ENCODE results near the gene GALM. TPM values are rescaled to one million over a fixed set of nuclear protein-coding genes. Genes with fewer than 3 reads are reported as not detected.
"Not testable (repeated sequence)": the region's sequence is repeated elsewhere in the genome, so short reads cannot be mapped to it uniquely, and the experiment has no call there.

GALM gene
- total RNA-seq, 1 experiment from 2014 or later: 33.9 TPM

- no peak for DNase-seq (ENCODE audit: low read depth)
These were observed 73.6 kb downstream of the GALM start for GRCh38 chr2:38739524-38739923.

GRCh38 chr2:38740851-38741731, 75.2 kb downstream of the GALM start:
- peak; percentile 54 for DNase-seq (ENCODE audit: low read depth)

DNA sequence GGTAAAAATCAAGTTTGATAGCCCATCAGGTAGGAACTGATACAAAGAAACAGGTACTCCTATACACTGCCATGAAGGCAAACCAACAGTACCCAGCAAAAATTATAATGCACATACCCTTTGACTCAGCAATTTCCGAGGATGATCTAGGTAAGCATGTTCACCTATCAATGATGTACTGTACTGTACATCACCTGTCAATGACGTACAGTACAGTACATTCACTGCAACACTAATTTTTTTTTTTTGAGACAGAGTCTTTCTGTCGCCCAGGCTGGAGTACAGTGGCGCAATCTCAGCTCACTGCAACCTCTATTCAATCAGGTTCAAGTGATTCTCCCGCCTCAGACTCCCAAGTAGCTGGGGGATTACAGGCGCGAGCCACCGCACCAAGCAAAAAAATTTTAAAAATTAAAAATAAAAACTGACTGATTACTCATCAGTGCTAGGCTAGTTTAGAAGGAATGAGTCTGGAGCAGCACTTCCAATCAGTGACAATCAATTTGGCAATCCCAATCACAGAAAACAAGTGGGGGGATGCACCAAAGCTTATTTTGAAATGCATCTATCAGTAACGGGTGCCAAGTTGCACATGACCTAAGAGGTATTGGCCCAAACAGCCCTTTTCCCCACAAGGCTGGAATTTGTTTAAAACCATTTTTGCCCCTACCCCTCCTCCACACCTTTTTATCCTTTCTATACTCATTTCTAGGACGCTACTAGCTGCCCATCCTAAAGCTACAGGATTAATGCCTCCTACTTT, 77.1 kb downstream of the GALM start:
- no peak for DNase-seq (ENCODE audit: low read depth)

GRCh38 chr2:38743672-38744398, 77.9 kb downstream of the GALM start:
- DNase-seq (ENCODE audit: low read depth): no peak

GRCh38 chr2:38744399-38744780, 78.5 kb downstream of the GALM start:
- no peak for DNase-seq (ENCODE audit: low read depth)

- no peak for DNase-seq (ENCODE audit: low read depth)
These were observed 79.4 kb downstream of the GALM start for GRCh38 chr2:38745267-38745666.

- DNase-seq (ENCODE audit: low read depth): no peak
These were observed 81.1 kb downstream of the GALM start for GRCh38 chr2:38747007-38747424.

- DNase-seq (ENCODE audit: low read depth): no peak
These were observed 81.9 kb downstream of the GALM start for GRCh38 chr2:38747819-38748218.

DNA sequence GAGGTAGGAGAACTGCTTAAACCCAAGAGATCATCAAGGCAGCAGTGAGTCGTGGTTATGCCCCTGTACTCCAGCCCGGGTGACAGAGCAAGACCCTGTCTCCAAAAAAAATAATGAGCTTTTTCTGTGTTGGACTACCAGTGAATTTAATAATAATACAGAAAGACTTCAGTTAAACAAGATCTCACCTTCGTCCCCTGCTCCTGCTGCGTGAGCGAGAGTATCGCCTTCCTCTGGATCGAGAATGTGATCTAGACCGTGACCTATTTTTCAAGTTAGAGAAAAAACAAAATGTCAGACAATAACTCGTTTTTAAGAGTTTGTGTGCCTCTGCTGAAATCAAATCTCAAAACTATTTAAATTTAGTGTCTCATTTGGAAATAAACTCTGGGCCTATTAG, 82.5 kb downstream of the GALM start:
- no peak for DNase-seq (ENCODE audit: low read depth)

DNA sequence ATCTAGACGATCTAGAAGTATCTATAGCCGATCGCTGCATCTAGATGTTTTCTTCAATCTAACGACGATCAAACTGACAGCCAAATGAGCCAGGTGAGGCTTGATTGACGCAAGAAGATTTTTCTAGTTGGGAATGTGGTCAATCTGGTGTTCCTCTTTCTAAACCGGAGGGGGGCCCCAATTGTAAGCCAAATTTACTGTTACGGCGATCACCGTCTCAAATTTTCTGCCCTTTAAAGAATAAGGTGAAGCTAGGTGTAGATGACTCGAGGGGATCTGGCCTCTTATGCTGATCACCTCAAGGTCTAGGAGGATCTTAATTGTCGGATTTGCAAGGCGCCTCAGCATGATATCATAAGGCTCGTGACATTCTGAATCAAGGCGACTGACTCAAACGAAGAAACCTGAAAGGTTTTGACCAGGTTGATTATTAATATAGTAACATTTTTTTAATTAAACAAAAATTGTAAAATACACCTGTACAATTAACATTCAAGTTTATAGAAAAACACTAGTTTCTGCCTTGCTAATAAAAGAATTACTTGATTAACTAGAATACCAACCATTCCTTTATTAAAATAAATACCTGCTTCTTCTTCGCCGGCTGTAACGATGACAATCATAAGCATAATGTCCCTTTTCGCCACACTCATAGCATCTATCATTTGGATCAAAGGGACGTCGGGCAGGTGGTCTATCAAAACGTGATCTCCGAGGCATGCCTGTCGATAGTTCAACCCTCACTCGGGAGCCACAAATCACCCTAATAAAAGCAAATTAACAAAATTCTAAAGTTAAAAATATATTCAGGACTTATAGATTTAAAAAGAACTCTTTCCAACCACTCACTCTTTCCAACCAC, 83.3 kb downstream of the GALM start:
- DNase-seq (ENCODE audit: low read depth): no peak

- peak; percentile 35 for DNase-seq (ENCODE audit: low read depth)
These were observed 84.3 kb downstream of the GALM start for GRCh38 chr2:38750011-38750890.

- DNase-seq (ENCODE audit: low read depth): peak; percentile 99
These were observed 85.1 kb downstream of the GALM start, which contains the start of gene SRSF7 for GRCh38 chr2:38750891-38751595. Gene SRSF7, minus strand, starts transcription at chr2:38751361. Its CDS starts 105 bp downstream, at chr2:38751256.

DNA sequence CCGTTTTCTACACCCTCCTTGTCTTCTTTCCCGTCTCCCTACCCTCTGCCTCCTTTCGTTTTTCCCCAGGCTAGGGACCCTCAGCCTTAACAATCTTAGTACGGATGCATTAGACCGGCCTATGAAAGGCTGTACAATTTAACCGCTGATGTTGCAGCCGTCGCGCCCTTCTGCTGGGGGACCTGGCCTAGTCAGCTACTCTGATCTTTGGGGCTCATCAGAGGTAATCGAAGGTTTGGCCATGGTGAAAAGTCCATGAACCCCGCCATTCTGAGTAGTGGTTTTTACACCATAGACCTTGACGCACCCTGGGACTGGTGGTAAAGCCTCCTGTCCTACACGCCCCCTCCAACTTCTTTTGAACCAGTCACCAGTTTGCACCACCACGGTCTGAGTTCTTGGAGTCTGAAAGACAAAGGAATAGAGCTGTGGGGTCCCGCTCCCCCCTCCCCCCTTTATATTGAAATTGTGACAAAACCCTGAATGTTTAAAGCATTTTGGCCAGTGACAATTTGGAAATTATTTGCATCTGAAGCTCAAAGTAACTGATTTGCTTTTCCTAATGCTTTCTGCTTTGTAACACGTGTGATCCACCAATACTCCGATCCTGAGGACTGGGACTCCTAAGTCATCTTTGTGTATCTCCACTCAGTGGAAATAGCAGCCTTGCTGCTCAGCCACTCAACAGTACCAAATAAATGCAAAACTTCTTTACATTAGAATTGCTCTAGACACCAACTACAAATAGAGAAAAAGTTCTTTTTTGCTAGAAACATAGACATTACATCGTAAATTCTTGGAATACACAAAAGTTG, 85.9 kb downstream of the GALM start:
- no peak for DNase-seq (ENCODE audit: low read depth)

GRCh38 chr2:38754049-38754448, 88.1 kb downstream of the GALM start:
- no peak for DNase-seq (ENCODE audit: low read depth)

DNA sequence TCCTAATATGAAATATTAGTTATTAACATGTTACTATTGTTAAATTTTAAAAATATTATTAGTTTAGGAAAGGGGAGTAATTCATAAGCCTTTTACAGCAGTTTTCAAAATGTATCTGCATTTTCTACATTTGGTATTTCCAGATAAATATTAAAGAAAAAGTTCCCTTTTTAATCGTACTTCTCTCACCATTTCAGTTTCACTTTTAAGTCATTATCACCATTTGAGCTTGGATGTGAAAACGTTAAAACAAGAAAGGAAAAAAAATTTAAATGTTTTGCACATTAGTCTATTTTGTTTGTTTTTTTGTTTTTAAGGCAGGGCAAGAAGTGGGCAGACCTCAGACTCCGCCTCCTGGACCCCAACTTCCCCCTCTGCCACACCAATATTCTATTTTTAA, 88.6 kb downstream of the GALM start:
- no peak for DNase-seq (ENCODE audit: low read depth)

- not testable (repeated sequence) for DNase-seq (ENCODE audit: low read depth)
These were observed 90.0 kb downstream of the GALM start for GRCh38 chr2:38755891-38756290.

GRCh38 chr2:38763228-38763627, 97.3 kb downstream of the GALM start:
- no peak for DNase-seq (ENCODE audit: low read depth)

- no peak for DNase-seq (ENCODE audit: low read depth)
These were observed 97.8 kb downstream of the GALM start for GRCh38 chr2:38763728-38764127.

All from LHCN-M2 (cell line).